ENCODE results near the gene ME1. TPM values are rescaled to one million over a fixed set of nuclear protein-coding genes. Genes with fewer than 3 reads are reported as not detected.

The ME1 gene
- total RNA-seq, 1 donor from 2014 or later, result 4.2 TPM

DNA sequence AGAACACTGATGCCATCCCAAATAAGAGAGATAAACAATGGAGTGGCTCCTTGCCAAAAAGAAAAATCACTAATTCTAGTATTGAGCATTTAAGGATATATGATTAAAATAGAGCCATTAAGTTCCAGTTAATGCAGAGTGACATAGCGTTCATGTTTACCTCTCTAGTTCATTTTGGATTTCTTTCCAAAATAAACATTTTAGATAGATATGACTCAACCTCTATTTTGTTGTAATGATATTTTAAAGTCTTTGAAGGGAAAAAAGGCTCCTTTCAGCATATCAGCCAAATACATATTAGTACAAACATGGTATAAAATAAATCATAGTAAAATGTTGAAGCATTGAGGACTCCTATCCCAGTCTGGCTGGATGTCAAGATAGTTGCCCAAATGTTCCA lies 204.3 kb downstream of the ME1 start:
- Mint-ChIP-seq H3K4me3 (no peak overlapping the region), H3K27me3 (no peaks in the 10 kb centered on the region), H3K36me3 (no peaks in the 10 kb centered on the region), H3K27ac (no peak overlapping the region), H3K9me3 (no peaks in the 10 kb centered on the region), H3K4me1 (ENCODE audit: unreplicated experiment) (no peaks in the 10 kb centered on the region)
- no peak for DNase-seq (ENCODE audit: extremely low spot score, unreplicated experiment)
- TF ChIP-seq, protein P1, sequence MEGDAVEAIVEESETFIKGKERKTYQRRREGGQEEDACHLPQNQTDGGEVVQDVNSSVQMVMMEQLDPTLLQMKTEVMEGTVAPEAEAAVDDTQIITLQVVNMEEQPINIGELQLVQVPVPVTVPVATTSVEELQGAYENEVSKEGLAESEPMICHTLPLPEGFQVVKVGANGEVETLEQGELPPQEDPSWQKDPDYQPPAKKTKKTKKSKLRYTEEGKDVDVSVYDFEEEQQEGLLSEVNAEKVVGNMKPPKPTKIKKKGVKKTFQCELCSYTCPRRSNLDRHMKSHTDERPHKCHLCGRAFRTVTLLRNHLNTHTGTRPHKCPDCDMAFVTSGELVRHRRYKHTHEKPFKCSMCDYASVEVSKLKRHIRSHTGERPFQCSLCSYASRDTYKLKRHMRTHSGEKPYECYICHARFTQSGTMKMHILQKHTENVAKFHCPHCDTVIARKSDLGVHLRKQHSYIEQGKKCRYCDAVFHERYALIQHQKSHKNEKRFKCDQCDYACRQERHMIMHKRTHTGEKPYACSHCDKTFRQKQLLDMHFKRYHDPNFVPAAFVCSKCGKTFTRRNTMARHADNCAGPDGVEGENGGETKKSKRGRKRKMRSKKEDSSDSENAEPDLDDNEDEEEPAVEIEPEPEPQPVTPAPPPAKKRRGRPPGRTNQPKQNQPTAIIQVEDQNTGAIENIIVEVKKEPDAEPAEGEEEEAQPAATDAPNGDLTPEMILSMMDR (conservative IDR thresholded peaks at IDR 0.05), result no peak

DNA sequence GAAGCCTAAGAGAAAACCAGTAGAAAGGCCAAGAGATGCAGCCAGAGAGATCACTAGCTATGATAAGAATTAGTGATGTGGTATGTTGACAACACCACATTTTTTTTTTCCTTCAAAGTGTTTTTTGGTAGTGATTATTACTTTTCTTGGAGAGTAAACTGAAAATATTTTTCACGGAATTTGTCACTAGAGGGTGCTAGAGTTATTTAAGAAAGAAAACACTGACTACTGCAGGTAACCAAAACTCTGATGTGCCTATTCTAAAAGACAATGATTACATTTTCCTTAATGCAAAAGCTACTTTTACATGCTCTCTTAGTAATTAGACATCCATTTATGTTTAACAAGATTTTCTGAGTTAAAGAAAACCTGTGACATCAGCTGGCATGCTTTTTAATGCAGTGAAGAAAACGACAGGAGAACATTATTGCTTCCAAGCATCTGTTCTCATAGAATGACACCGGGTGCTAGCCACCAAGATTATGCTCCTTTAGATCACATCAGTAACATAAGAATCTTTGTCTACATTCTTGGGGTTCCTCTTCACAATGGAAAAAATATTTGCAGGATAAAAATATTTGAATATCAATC lies 208.9 kb downstream of the ME1 start:
- no peak overlapping the region for H3K27ac Mint-ChIP-seq
- H3K4me1 Mint-ChIP-seq (ENCODE audit: unreplicated experiment), result no peaks in the 10 kb centered on the region
- H3K4me3 Mint-ChIP-seq, result no peak overlapping the region
- H3K9me3 Mint-ChIP-seq, result no peaks in the 10 kb centered on the region
- no peaks in the 10 kb centered on the region for H3K36me3 Mint-ChIP-seq
- TF ChIP-seq, protein P1 (conservative IDR thresholded peaks at IDR 0.05), result peak; percentile 75
- DNase-seq (ENCODE audit: extremely low spot score, unreplicated experiment), result no peak
- H3K27me3 Mint-ChIP-seq, result no peaks in the 10 kb centered on the region

DNA sequence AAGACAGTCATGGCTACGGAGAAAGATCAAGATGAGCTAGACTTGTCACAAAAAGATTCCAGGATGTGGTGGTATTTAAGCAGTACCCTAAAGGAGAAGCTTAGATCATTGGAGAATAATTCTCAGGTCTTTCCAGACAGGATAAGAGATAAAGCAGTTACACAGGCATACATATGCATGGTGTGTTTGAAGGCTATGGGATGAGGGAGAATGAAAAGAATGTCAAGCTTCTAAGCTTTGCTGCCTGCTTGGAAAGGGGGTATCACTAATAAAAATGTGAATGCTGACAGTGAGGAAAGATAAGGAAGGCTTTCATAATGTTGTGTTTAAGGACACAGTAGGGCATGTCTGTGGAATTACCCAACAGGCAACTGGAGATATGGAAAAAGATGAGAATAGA lies 209.6 kb downstream of the ME1 start:
- TF ChIP-seq, protein P1 (conservative IDR thresholded peaks at IDR 0.05), result no peak
- Mint-ChIP-seq H3K4me1 (ENCODE audit: unreplicated experiment) (no peaks in the 10 kb centered on the region), H3K36me3 (no peaks in the 10 kb centered on the region), H3K27ac (no peak overlapping the region), H3K4me3 (no peak overlapping the region), H3K27me3 (no peaks in the 10 kb centered on the region), H3K9me3 (no peaks in the 10 kb centered on the region)
- no peak for DNase-seq (ENCODE audit: extremely low spot score, unreplicated experiment)

DNA sequence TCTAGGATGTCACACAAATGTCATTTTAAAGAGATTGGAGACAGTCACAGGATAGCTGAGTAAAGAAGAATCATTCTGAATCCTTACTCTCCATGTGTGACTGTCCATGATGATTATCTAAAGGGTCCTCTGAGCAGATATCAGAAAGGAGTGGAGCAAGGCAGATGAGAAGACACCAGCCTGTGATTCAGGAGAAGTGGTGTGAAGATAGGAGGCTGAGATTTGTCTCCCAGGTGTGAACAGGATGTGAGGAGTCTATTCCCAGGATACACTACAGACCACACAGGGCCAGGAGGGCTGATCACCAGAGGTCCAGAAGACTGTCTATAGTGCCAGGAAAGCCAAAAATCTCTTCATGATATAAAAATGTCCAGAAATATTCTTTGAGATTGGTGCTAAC lies 210.7 kb downstream of the ME1 start:
- Mint-ChIP-seq H3K4me3 (no peak overlapping the region), H3K36me3 (no peaks in the 10 kb centered on the region), H3K4me1 (ENCODE audit: unreplicated experiment) (peaks cover 3% of the 10 kb centered on the region), H3K27ac (no peak overlapping the region), H3K9me3 (no peaks in the 10 kb centered on the region), H3K27me3 (no peaks in the 10 kb centered on the region)
- TF ChIP-seq, protein P1 (conservative IDR thresholded peaks at IDR 0.05), result no peak
- DNase-seq (ENCODE audit: extremely low spot score, unreplicated experiment), result no peak

DNA sequence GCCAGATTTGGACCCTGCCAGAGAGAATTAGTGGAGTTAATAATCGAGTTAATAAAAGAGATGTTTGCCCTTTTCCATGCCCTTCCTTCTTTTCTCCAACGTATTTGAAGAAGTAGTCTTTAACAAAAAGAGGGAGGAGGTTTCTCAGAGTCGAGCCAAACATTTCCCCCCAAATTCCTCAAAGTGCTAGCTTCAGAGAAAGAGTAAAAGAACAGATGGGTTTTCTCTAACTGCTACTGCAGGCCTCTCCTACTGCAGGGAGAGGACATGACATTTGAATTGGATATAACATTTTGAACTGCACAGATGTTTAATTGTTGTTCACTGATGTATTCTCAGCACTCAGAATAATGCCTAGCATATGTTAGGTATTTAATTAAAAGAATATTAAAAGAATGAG lies 212.2 kb downstream of the ME1 start:
- Mint-ChIP-seq H3K9me3 (no peaks in the 10 kb centered on the region), H3K4me1 (ENCODE audit: unreplicated experiment) (peaks cover 4% of the 10 kb centered on the region), H3K27ac (no peak overlapping the region), H3K4me3 (no peak overlapping the region), H3K27me3 (no peaks in the 10 kb centered on the region), H3K36me3 (no peaks in the 10 kb centered on the region)
- TF ChIP-seq, protein P1 (conservative IDR thresholded peaks at IDR 0.05), result no peak
- no peak for DNase-seq (ENCODE audit: extremely low spot score, unreplicated experiment)

DNA sequence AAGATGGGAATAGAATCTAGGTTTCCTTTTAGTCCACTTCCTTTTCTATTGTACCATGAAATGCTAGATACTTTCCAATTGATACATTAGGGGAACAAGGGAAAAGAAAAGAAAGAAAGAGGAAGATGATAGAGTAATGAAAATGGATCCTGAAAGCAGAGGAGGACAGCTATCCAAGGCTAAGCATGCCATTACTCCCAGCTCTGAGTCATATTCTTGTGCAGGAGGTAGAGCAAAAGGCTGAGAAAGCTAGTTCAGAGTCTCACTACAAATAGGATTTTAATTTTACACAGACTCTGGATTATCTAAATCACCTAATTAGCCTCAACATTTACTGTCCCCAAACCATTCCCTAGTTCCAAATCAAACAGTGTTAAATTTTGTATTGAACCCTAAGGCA lies 214.0 kb downstream of the ME1 start:
- Mint-ChIP-seq H3K27ac (no peak overlapping the region), H3K27me3 (no peaks in the 10 kb centered on the region), H3K4me3 (no peak overlapping the region), H3K4me1 (ENCODE audit: unreplicated experiment) (peaks cover 4% of the 10 kb centered on the region), H3K36me3 (no peaks in the 10 kb centered on the region), H3K9me3 (no peaks in the 10 kb centered on the region)
- no peak for DNase-seq (ENCODE audit: extremely low spot score, unreplicated experiment)
- TF ChIP-seq, protein P1 (conservative IDR thresholded peaks at IDR 0.05), result no peak
